ENCODE data around the gene MAD1L1. TPM values are rescaled to one million over a fixed set of nuclear protein-coding genes. Genes with fewer than 3 reads are reported as not detected.

Gene MAD1L1
- total and polyA plus RNA-seq, 8 donors: 12.8 to 469 (median 27.3) TPM

GRCh38 chr7:1990001-1990670 lies 242.6 kb downstream of the MAD1L1 start:
- Histone ChIP-seq H3K4me1 (peaks cover 0 to 9% (median 2%) of the 10 kb centered on the region in 4 donors), H3K4me3 (no peak overlapping the region), H3K27ac (no peak overlapping the region), H3K36me3 (peaks cover 0 to 13% (median 4%) of the 10 kb centered on the region in 4 donors), H3K27me3 (no peaks in the 10 kb centered on the region), H3K9me3 (no peaks in the 10 kb centered on the region)
- no peak for TF ChIP-seq POLR2A (IDR thresholded peaks at IDR 0.05)
- TF ChIP-seq POLR2AphosphoS5 (IDR thresholded peaks at IDR 0.05): no peak
- TF ChIP-seq EP300 (IDR thresholded peaks at IDR 0.05): no peak
- no peak for TF ChIP-seq CTCF (IDR thresholded peaks at IDR 0.05)
- peak in 1 of 2 donors; percentile 82 for DNase-seq
- intact Hi-C loops (cut with DNase I; ENCODE audit: low total_unique reads): no loop called here
- WGBS, 5 donors: 84 to 88% (median 85%) methylated on average over 15 to 24 of the region's 24 CpGs

DNA sequence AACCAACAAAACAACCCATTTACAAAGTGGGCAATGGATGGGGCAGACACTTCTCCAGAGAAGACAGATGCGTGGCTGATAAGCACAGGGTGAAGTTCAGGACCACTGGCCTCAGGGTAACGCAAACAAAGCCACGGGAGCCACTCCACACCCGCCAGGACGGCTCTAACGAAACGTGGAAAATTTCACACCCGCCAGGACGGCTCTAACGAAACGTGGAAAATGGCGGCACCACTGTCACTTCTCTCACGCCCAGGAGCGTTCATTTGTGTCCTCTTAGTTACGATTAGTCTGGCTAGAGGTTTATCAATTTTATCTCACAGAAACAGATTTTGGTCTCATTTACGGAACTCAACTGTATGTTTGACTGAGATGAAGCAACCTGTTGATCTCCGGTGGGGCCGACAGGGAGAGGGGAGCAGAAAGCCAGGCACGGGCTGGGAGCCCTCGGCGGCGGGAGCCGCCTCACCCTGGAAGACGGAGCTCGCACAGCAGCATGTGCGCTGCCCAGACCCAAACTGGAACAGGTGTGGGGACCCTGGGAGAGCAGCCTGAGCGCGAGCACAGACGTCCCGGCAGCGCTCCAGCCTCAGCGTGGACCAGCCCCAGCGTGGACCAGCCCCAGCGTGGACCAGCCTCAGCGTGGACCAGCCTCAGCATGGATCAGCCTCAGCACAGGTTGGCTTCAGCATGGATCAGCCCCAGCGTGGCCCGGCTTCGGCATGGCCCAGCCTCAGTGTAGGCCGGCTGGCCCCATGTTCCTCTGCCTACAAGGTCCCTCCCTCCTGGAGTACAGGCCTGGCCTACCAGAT lies 243.5 kb downstream of the MAD1L1 start:
- intact Hi-C loops (cut with DNase I; ENCODE audit: low total_unique reads): no loop called here
- H3K27me3 ChIP-seq: no peaks in the 10 kb centered on the region
- WGBS, 5 donors: 94 to 98% (median 96%) methylated on average over 36 to 39 of the region's 39 CpGs
- H3K9me3 ChIP-seq: no peaks in the 10 kb centered on the region
- H3K4me1 ChIP-seq: peaks cover 0 to 7% (median 1%) of the 10 kb centered on the region in 4 donors
- DNase-seq: no peak
- peaks cover 0 to 14% (median 4%) of the 10 kb centered on the region in 4 donors for H3K36me3 ChIP-seq
- TF ChIP-seq EP300 (IDR thresholded peaks at IDR 0.05): no peak
- TF ChIP-seq POLR2AphosphoS5 (IDR thresholded peaks at IDR 0.05): no peak
- no peak for TF ChIP-seq CTCF (IDR thresholded peaks at IDR 0.05)
- no peak for TF ChIP-seq POLR2A (IDR thresholded peaks at IDR 0.05)
- H3K27ac ChIP-seq: no peak overlapping the region
- no peak overlapping the region for H3K4me3 ChIP-seq

- no peak for DNase-seq
- TF ChIP-seq EP300 (IDR thresholded peaks at IDR 0.05) (no peak), POLR2A (IDR thresholded peaks at IDR 0.05) (no peak), POLR2AphosphoS5 (IDR thresholded peaks at IDR 0.05) (no peak), CTCF (IDR thresholded peaks at IDR 0.05) (no peak)
- H3K4me1 ChIP-seq: no peaks in the 10 kb centered on the region
- intact Hi-C loops (cut with DNase I; ENCODE audit: low total_unique reads): no loop called here
- H3K4me3 ChIP-seq: no peak overlapping the region
- WGBS, 5 donors: 95 to 96% (median 95%) methylated on average over 8 to 17 of the region's 17 CpGs
- H3K27ac ChIP-seq: no peak overlapping the region
- no peaks in the 10 kb centered on the region for H3K9me3 ChIP-seq
- H3K27me3 ChIP-seq: no peaks in the 10 kb centered on the region
- peaks cover 0 to 14% (median 4%) of the 10 kb centered on the region in 4 donors for H3K36me3 ChIP-seq
These were observed 244.2 kb downstream of the MAD1L1 start for GRCh38 chr7:1988533-1988930.

- no peaks in the 10 kb centered on the region for H3K4me1 ChIP-seq
- no peak for TF ChIP-seq POLR2A (IDR thresholded peaks at IDR 0.05)
- TF ChIP-seq POLR2AphosphoS5 (IDR thresholded peaks at IDR 0.05): no peak
- no peak for TF ChIP-seq EP300 (IDR thresholded peaks at IDR 0.05)
- TF ChIP-seq CTCF (IDR thresholded peaks at IDR 0.05): no peak
- H3K27me3 ChIP-seq: no peaks in the 10 kb centered on the region
- no peaks in the 10 kb centered on the region for H3K9me3 ChIP-seq
- DNase-seq: no peak
- no peak overlapping the region for H3K27ac ChIP-seq
- WGBS, 5 donors: 93 to 98% (median 96%) methylated on average over 36 to 43 of the region's 43 CpGs
- H3K36me3 ChIP-seq: peaks cover 0 to 14% (median 4%) of the 10 kb centered on the region in 4 donors
- intact Hi-C loops (cut with DNase I; ENCODE audit: low total_unique reads): no loop called here
- no peak overlapping the region for H3K4me3 ChIP-seq
These were observed 244.9 kb downstream of the MAD1L1 start for GRCh38 chr7:1987591-1988532.
